ENCODE measurements around the gene PAPSS2. TPM values are rescaled to one million over a fixed set of nuclear protein-coding genes. Genes with fewer than 3 reads are reported as not detected.

Gene PAPSS2
- total and polyA plus RNA-seq, 2 experiments from 2014 or later = 65.9 to 82.3 TPM

GRCh38 chr10:87691506-87692070, 31.9 kb downstream of the PAPSS2 start:
- Histone ChIP-seq H3K79me2 (ENCODE audit: insufficient read depth) (peaks cover 54% of the 10 kb centered on the region), H3K4me1 (ENCODE audit: insufficient read depth) (peaks cover 11% of the 10 kb centered on the region; the same call in 1 of the 2 replicates), H3K4me2 (ENCODE audit: unreplicated experiment) (no peak overlapping the region), H3K36me3 (ENCODE audit: low read depth) (no peaks in the 10 kb centered on the region), H2AFZ (no peak overlapping the region), H4K20me1 (ENCODE audit: insufficient read depth) (no peaks in the 10 kb centered on the region; the same call in 1 of the 2 replicates), H3K9ac (no peak overlapping the region), H3K4me3 (no peak overlapping the region), H3K9me2 (ENCODE audit: insufficient read depth) (no peaks in the 10 kb centered on the region), H3K27me3 (replicated peaks; ENCODE audit: insufficient read depth) (no peaks in the 10 kb centered on the region), H3K9me3 (ENCODE audit: low read depth) (no peaks in the 10 kb centered on the region), H3F3A (ENCODE audit: insufficient read depth) (peaks cover 4% of the 10 kb centered on the region; the same call in 1 of the 2 replicates), H3K27ac (no peak overlapping the region)
- 94 to 98% methylated on average over 3 of the region's 3 CpGs for WGBS, 2 experiments (ENCODE audit: low coverage in 1 of 2, low lambda C conversion rate in 2 of 2, missing lambda C conversion rate in 2 of 2)
- no peak for DNase-seq
- TF ChIP-seq EZH2 (IDR thresholded peaks at IDR 0.05; ENCODE audit: insufficient read depth, poor library complexity, severe bottlenecking) = no peak
- in situ Hi-C loops (cut with MboI) = no loop called here

- Histone ChIP-seq H3K4me3 (no peak overlapping the region), H3K9me3 (ENCODE audit: low read depth) (no peaks in the 10 kb centered on the region), H3K4me2 (ENCODE audit: unreplicated experiment) (no peak overlapping the region), H4K20me1 (ENCODE audit: insufficient read depth) (no peaks in the 10 kb centered on the region; the same call in 1 of the 2 replicates), H3K27me3 (replicated peaks; ENCODE audit: insufficient read depth) (no peaks in the 10 kb centered on the region), H3K27ac (no peak overlapping the region), H2AFZ (no peak overlapping the region), H3K9me2 (ENCODE audit: insufficient read depth) (no peaks in the 10 kb centered on the region), H3K4me1 (ENCODE audit: insufficient read depth) (peaks cover 11% of the 10 kb centered on the region; the same call in 1 of the 2 replicates), H3K79me2 (ENCODE audit: insufficient read depth) (peaks cover 46% of the 10 kb centered on the region), H3K36me3 (ENCODE audit: low read depth) (no peaks in the 10 kb centered on the region), H3K9ac (no peak overlapping the region), H3F3A (ENCODE audit: insufficient read depth) (peaks cover 6% of the 10 kb centered on the region; the same call in 1 of the 2 replicates)
- 78 to 83% methylated on average over 3 of the region's 3 CpGs for WGBS, 2 experiments (ENCODE audit: low coverage in 1 of 2, low lambda C conversion rate in 2 of 2, missing lambda C conversion rate in 2 of 2)
- in situ Hi-C loops (cut with MboI) = no loop called here
- DNase-seq = no peak
- TF ChIP-seq EZH2phosphoT487 (IDR thresholded peaks at IDR 0.05; ENCODE audit: insufficient read depth, low read depth) = no peak
- no peak for TF ChIP-seq EZH2 (IDR thresholded peaks at IDR 0.05; ENCODE audit: insufficient read depth, poor library complexity, severe bottlenecking)
Measured at GRCh38 chr10:87692956-87693484, 33.3 kb downstream of the PAPSS2 start.

- Histone ChIP-seq H3K36me3 (ENCODE audit: low read depth) (no peaks in the 10 kb centered on the region), H3K27me3 (replicated peaks; ENCODE audit: insufficient read depth) (no peaks in the 10 kb centered on the region), H3K4me1 (ENCODE audit: insufficient read depth) (peaks cover 11% of the 10 kb centered on the region; the same call in 1 of the 2 replicates), H3K4me2 (ENCODE audit: unreplicated experiment) (no peak overlapping the region), H4K20me1 (ENCODE audit: insufficient read depth) (no peaks in the 10 kb centered on the region; the same call in 1 of the 2 replicates), H3K9me2 (ENCODE audit: insufficient read depth) (no peaks in the 10 kb centered on the region), H3F3A (ENCODE audit: insufficient read depth) (peaks cover 17% of the 10 kb centered on the region; the same call in 1 of the 2 replicates), H2AFZ (no peak overlapping the region), H3K9me3 (ENCODE audit: low read depth) (no peaks in the 10 kb centered on the region), H3K27ac (no peak overlapping the region), H3K9ac (no peak overlapping the region), H3K4me3 (no peak overlapping the region), H3K79me2 (ENCODE audit: insufficient read depth) (peaks cover 47% of the 10 kb centered on the region)
- DNase-seq = no peak
- in situ Hi-C loops (cut with MboI) = no loop called here
- 75 to 77% methylated on average over 4 of the region's 4 CpGs for WGBS, 2 experiments (ENCODE audit: low coverage in 1 of 2, low lambda C conversion rate in 2 of 2, missing lambda C conversion rate in 2 of 2)
- no peak for TF ChIP-seq EZH2 (IDR thresholded peaks at IDR 0.05; ENCODE audit: insufficient read depth, poor library complexity, severe bottlenecking)
- TF ChIP-seq EZH2phosphoT487 (IDR thresholded peaks at IDR 0.05; ENCODE audit: insufficient read depth, low read depth) = no peak
Measured at GRCh38 chr10:87694011-87694794, 34.5 kb downstream of the PAPSS2 start.

GRCh38 chr10:87695074-87695473, 35.4 kb downstream of the PAPSS2 start:
- H2AFZ ChIP-seq = no peak overlapping the region
- TF ChIP-seq EZH2 (IDR thresholded peaks at IDR 0.05; ENCODE audit: insufficient read depth, poor library complexity, severe bottlenecking) (no peak), EZH2phosphoT487 (IDR thresholded peaks at IDR 0.05; ENCODE audit: insufficient read depth, low read depth) (no peak)
- H3K9me2 ChIP-seq (ENCODE audit: insufficient read depth) = no peaks in the 10 kb centered on the region
- no peaks in the 10 kb centered on the region for H3K36me3 ChIP-seq (ENCODE audit: low read depth)
- H4K20me1 ChIP-seq (ENCODE audit: insufficient read depth) = no peaks in the 10 kb centered on the region; the same call in 1 of the 2 replicates
- WGBS, 2 experiments (ENCODE audit: low coverage in 1 of 2, low lambda C conversion rate in 2 of 2, missing lambda C conversion rate in 2 of 2) = 89 to 92% methylated on average over 3 of the region's 3 CpGs
- H3K9me3 ChIP-seq (ENCODE audit: low read depth) = no peaks in the 10 kb centered on the region
- no peak overlapping the region for H3K4me2 ChIP-seq (ENCODE audit: unreplicated experiment)
- no peak overlapping the region for H3K27ac ChIP-seq
- H3K79me2 ChIP-seq (ENCODE audit: insufficient read depth) = peaks cover 38% of the 10 kb centered on the region
- no peak overlapping the region for H3K9ac ChIP-seq
- peaks cover 21% of the 10 kb centered on the region; the same call in 1 of the 2 replicates for H3F3A ChIP-seq (ENCODE audit: insufficient read depth)
- H3K27me3 ChIP-seq (replicated peaks; ENCODE audit: insufficient read depth) = no peaks in the 10 kb centered on the region
- H3K4me1 ChIP-seq (ENCODE audit: insufficient read depth) = peaks cover 14% of the 10 kb centered on the region
- DNase-seq = no peak
- in situ Hi-C loops (cut with MboI) = no loop called here
- no peak overlapping the region for H3K4me3 ChIP-seq

Measured in GM23248 (cell line).